SK-N-MC (cell line): ENCODE data around the gene CLMP.

ENCODE experiments used
- EZH2 ChIP-seq: fragments of 200-600 bp; sonication (generic); IDR thresholded peaks from one replicate; pipeline ENCODE4 v1.6.1; 2017; ENCODE audit warnings: antibody characterized with exemption
- FOXP2 ChIP-seq: optimal IDR thresholded peaks from 2 replicates; pipeline ENCODE3; 2011; ENCODE audit warnings: mild to moderate bottlenecking, moderate library complexity; ENCODE audit not compliant: insufficient read depth; ENCODE audit errors: extremely low read length, control extremely low read depth
- POLR2AphosphoS5 ChIP-seq: IDR thresholded peaks from 2 replicates; pipeline ENCODE4 v1.6.1; 2012; ENCODE audit warnings: mild to moderate bottlenecking, low read depth, low read length, borderline replicate concordance

DNA sequence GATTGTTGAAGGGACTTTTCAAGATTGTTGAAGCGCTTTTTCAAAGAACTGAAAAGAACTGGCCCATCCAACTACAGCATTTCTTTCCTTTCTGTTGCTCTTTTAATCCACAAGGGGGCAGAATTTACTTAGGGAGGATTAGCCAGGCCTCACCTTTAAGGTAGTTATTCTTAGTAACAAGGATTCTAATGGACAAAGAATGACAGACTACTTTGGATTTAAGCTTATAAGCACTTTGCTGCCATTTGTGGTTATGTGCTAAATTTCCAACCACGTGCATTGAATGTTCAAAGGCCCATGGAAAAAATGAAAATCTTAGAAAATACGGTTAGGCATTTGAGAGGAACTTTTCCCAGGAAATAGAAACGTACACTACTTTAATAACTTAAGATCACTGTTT is 83.6 kb downstream of the CLMP start:
- TF ChIP-seq EZH2: no peak
- TF ChIP-seq FOXP2: no peak
- no peak for TF ChIP-seq POLR2AphosphoS5
